GM20000 (cell line): ENCODE results near the gene B3GLCT.
"Not testable (repeated sequence)": the region's sequence is repeated elsewhere in the genome, so short reads cannot be mapped to it uniquely, and the experiment has no call there.

Source experiments
- DNase-seq: peaks from one replicate; pipeline ENCODE4 v3.0.0; 2012; ENCODE audit warnings: low spot score
- CTCF ChIP-seq: IDR thresholded peaks from 2 replicates; pipeline ENCODE4 v1.5.1; 2012; ENCODE audit warnings: mild to moderate bottlenecking, control low read depth; ENCODE audit errors: extremely low read depth, missing control alignments

Gene B3GLCT

GRCh38 chr13:31172001-31172400 is 27.8 kb upstream of the B3GLCT start:
- DNase-seq: no peak
- TF ChIP-seq CTCF: no peak

GRCh38 chr13:31172535-31172934 is 27.2 kb upstream of the B3GLCT start:
- no peak for DNase-seq
- TF ChIP-seq CTCF: no peak

GRCh38 chr13:31174018-31174417 is 25.8 kb upstream of the B3GLCT start:
- no peak for TF ChIP-seq CTCF
- DNase-seq: no peak

GRCh38 chr13:31175847-31176532 is 23.8 kb upstream of the B3GLCT start:
- no peak for TF ChIP-seq CTCF
- no peak for DNase-seq

GRCh38 chr13:31177813-31178495 is 21.8 kb upstream of the B3GLCT start:
- DNase-seq: not testable (repeated sequence)

- TF ChIP-seq CTCF: no peak
- no peak for DNase-seq
Observed at GRCh38 chr13:31179241-31179640, 20.5 kb upstream of the B3GLCT start.

- DNase-seq: no peak
- TF ChIP-seq CTCF: no peak
Observed at GRCh38 chr13:31179754-31180153, 20.0 kb upstream of the B3GLCT start.

GRCh38 chr13:31182987-31183386 is 16.8 kb upstream of the B3GLCT start:
- DNase-seq: no peak
- no peak for TF ChIP-seq CTCF
